ENCODE measurements around the gene ACTRT2. TPM values are rescaled to one million over a fixed set of nuclear protein-coding genes. Genes with fewer than 3 reads are reported as not detected.

The ACTRT2 gene
- polyA plus RNA-seq, 1 experiment = not detected

- Histone ChIP-seq H3K4me3 (ENCODE audit: low read depth, low read length) (no peak overlapping the region), H3K27me3 (ENCODE audit: control insufficient read depth, insufficient read depth, low read length) (no peaks in the 10 kb centered on the region), H3K36me3 (ENCODE audit: control insufficient read depth, insufficient read depth, low read length) (no peaks in the 10 kb centered on the region)
- TF ChIP-seq CTCF (IDR thresholded peaks at IDR 0.05; ENCODE audit: insufficient read depth, low read depth, low read length) = no peak
- POLR2A ChIA-PET = no interaction called here
- CTCF ChIA-PET = no interaction called here
- no peak for DNase-seq (ENCODE audit: low read depth)
Observed at GRCh38 chr1:3050603-3051002, 29.3 kb downstream of the ACTRT2 start.

GRCh38 chr1:3051270-3052268, 30.3 kb downstream of the ACTRT2 start:
- Histone ChIP-seq H3K27me3 (ENCODE audit: control insufficient read depth, insufficient read depth, low read length) (no peaks in the 10 kb centered on the region), H3K4me3 (ENCODE audit: low read depth, low read length) (no peak overlapping the region), H3K36me3 (ENCODE audit: control insufficient read depth, insufficient read depth, low read length) (no peaks in the 10 kb centered on the region)
- ChIA-PET POLR2A (no interaction called here), CTCF (no interaction called here)
- no peak for DNase-seq (ENCODE audit: low read depth)
- no peak for TF ChIP-seq CTCF (IDR thresholded peaks at IDR 0.05; ENCODE audit: insufficient read depth, low read depth, low read length)

GRCh38 chr1:3052501-3052900, 31.2 kb downstream of the ACTRT2 start:
- CTCF ChIA-PET = no interaction called here
- H3K4me3 ChIP-seq (ENCODE audit: low read depth, low read length) = no peak overlapping the region
- POLR2A ChIA-PET = no interaction called here
- no peaks in the 10 kb centered on the region for H3K27me3 ChIP-seq (ENCODE audit: control insufficient read depth, insufficient read depth, low read length)
- no peak for DNase-seq (ENCODE audit: low read depth)
- TF ChIP-seq CTCF (IDR thresholded peaks at IDR 0.05; ENCODE audit: insufficient read depth, low read depth, low read length) = no peak
- H3K36me3 ChIP-seq (ENCODE audit: control insufficient read depth, insufficient read depth, low read length) = no peaks in the 10 kb centered on the region

GRCh38 chr1:3053366-3053980, 32.2 kb downstream of the ACTRT2 start:
- no peak overlapping the region for H3K4me3 ChIP-seq (ENCODE audit: low read depth, low read length)
- ChIA-PET POLR2A (no interaction called here), CTCF (no interaction called here)
- no peaks in the 10 kb centered on the region for H3K36me3 ChIP-seq (ENCODE audit: control insufficient read depth, insufficient read depth, low read length)
- DNase-seq (ENCODE audit: low read depth) = no peak
- TF ChIP-seq CTCF (IDR thresholded peaks at IDR 0.05; ENCODE audit: insufficient read depth, low read depth, low read length) = no peak
- H3K27me3 ChIP-seq (ENCODE audit: control insufficient read depth, insufficient read depth, low read length) = no peaks in the 10 kb centered on the region

GRCh38 chr1:3053986-3054385, 32.7 kb downstream of the ACTRT2 start:
- CTCF ChIA-PET = no interaction called here
- no peak overlapping the region for H3K4me3 ChIP-seq (ENCODE audit: low read depth, low read length)
- DNase-seq (ENCODE audit: low read depth) = no peak
- TF ChIP-seq CTCF (IDR thresholded peaks at IDR 0.05; ENCODE audit: insufficient read depth, low read depth, low read length) = no peak
- POLR2A ChIA-PET = no interaction called here
- no peaks in the 10 kb centered on the region; the same call in 1 of the 2 replicates for H3K27me3 ChIP-seq (ENCODE audit: control insufficient read depth, insufficient read depth, low read length)
- H3K36me3 ChIP-seq (ENCODE audit: control insufficient read depth, insufficient read depth, low read length) = no peaks in the 10 kb centered on the region

All from BJ (cell line).